ENCODE measurements around the gene ADGRV1.

Gene ADGRV1

GRCh38 chr5:90740244-90740799 is 181.7 kb downstream of the ADGRV1 start:
- H3K27me3 ChIP-seq (ENCODE audit: insufficient read depth, low read length), result no peaks in the 10 kb centered on the region
- no peak overlapping the region for H2BK12ac ChIP-seq (ENCODE audit: low read length)
- no CpG with 5 or more reads among the region's 4 CpGs for WGBS (ENCODE audit: extremely low coverage, insufficient coverage, insufficient read length)
- no peaks in the 10 kb centered on the region for H3K36me3 ChIP-seq (ENCODE audit: control insufficient read depth in 1 of 2, insufficient read depth in 2 of 2, low read length in 2 of 2)
- H4K8ac ChIP-seq (ENCODE audit: low read depth, low read length), result no peak overlapping the region
- no peak overlapping the region for H2AFZ ChIP-seq (ENCODE audit: insufficient read depth, low read length, poor library complexity)
- H3K9me3 ChIP-seq (ENCODE audit: insufficient read depth, low read depth, low read length), result peaks cover 2% of the 10 kb centered on the region
- H4K12ac ChIP-seq (ENCODE audit: low read depth, low read length), result no peak overlapping the region
- no peak overlapping the region for H3K4me3 ChIP-seq (ENCODE audit: low read depth, low read length)
- no peak overlapping the region for H3K4ac ChIP-seq (ENCODE audit: low read depth, low read length)
- no peak overlapping the region for H3K27ac ChIP-seq (ENCODE audit: low read depth, low read length)
- no peak overlapping the region for H2BK5ac ChIP-seq (ENCODE audit: low read depth, low read length, poor library complexity)
- H3K9ac ChIP-seq (ENCODE audit: low read length), result no peak overlapping the region
- H3K4me2 ChIP-seq (ENCODE audit: low read length), result no peak overlapping the region
- no peak overlapping the region for H2BK120ac ChIP-seq (ENCODE audit: insufficient read depth, low read length, poor library complexity)
- DNase-seq, result no peak
- H3K79me2 ChIP-seq (ENCODE audit: control insufficient read depth, insufficient read depth, low read length, poor library complexity), result no peaks in the 10 kb centered on the region
- no peaks in the 10 kb centered on the region for H3K79me1 ChIP-seq (ENCODE audit: low read length)
- H3K4me1 ChIP-seq (ENCODE audit: control insufficient read depth in 1 of 2, insufficient read depth in 2 of 2, low read length in 2 of 2), result no peaks in the 10 kb centered on the region
- no peak overlapping the region for H3K14ac ChIP-seq (ENCODE audit: low read length)
- H2AK5ac ChIP-seq (ENCODE audit: low read length), result no peak overlapping the region
- no peak overlapping the region for H3K18ac ChIP-seq (ENCODE audit: low read length)
- no peak overlapping the region for H3K23ac ChIP-seq (ENCODE audit: low read length)
- no peak overlapping the region for H4K91ac ChIP-seq (ENCODE audit: low read depth, low read length)

GRCh38 chr5:90741022-90741564 is 182.5 kb downstream of the ADGRV1 start:
- H3K14ac ChIP-seq (ENCODE audit: low read length), result no peak overlapping the region
- H2AFZ ChIP-seq (ENCODE audit: insufficient read depth, low read length, poor library complexity), result no peak overlapping the region
- no CpG with 5 or more reads among the region's 2 CpGs for WGBS (ENCODE audit: extremely low coverage, insufficient coverage, insufficient read length)

GRCh38 chr5:90746119-90746518 is 187.5 kb downstream of the ADGRV1 start:
- Histone ChIP-seq H2AFZ (ENCODE audit: insufficient read depth, low read length, poor library complexity) (no peak overlapping the region), H3K79me1 (ENCODE audit: low read length) (no peaks in the 10 kb centered on the region)
- no CpG with 5 or more reads among the region's 1 CpG for WGBS (ENCODE audit: extremely low coverage, insufficient coverage, insufficient read length)

More at GRCh38 chr5:90741022-90741564, 182.5 kb downstream of the ADGRV1 start:
- Histone ChIP-seq H3K27ac (ENCODE audit: low read depth, low read length) (no peak overlapping the region), H3K9me3 (ENCODE audit: insufficient read depth, low read depth, low read length) (peaks cover 2% of the 10 kb centered on the region), H3K4me2 (ENCODE audit: low read length) (no peak overlapping the region), H4K12ac (ENCODE audit: low read depth, low read length) (no peak overlapping the region), H3K79me1 (ENCODE audit: low read length) (no peaks in the 10 kb centered on the region), H2BK12ac (ENCODE audit: low read length) (no peak overlapping the region), H3K23ac (ENCODE audit: low read length) (no peak overlapping the region), H3K27me3 (ENCODE audit: insufficient read depth, low read length) (no peaks in the 10 kb centered on the region), H3K9ac (ENCODE audit: low read length) (no peak overlapping the region), H3K79me2 (ENCODE audit: control insufficient read depth, insufficient read depth, low read length, poor library complexity) (no peaks in the 10 kb centered on the region), H2BK5ac (ENCODE audit: low read depth, low read length, poor library complexity) (no peak overlapping the region), H3K4me3 (ENCODE audit: low read depth, low read length) (no peak overlapping the region), H3K4me1 (ENCODE audit: control insufficient read depth in 1 of 2, insufficient read depth in 2 of 2, low read length in 2 of 2) (no peaks in the 10 kb centered on the region), H3K4ac (ENCODE audit: low read depth, low read length) (no peak overlapping the region), H3K18ac (ENCODE audit: low read length) (no peak overlapping the region), H2BK120ac (ENCODE audit: insufficient read depth, low read length, poor library complexity) (no peak overlapping the region), H4K91ac (ENCODE audit: low read depth, low read length) (no peak overlapping the region), H4K8ac (ENCODE audit: low read depth, low read length) (no peak overlapping the region), H3K36me3 (ENCODE audit: control insufficient read depth in 1 of 2, insufficient read depth in 2 of 2, low read length in 2 of 2) (no peaks in the 10 kb centered on the region), H2AK5ac (ENCODE audit: low read length) (no peak overlapping the region)
- DNase-seq, result no peak

GRCh38 chr5:90747175-90747574 is 188.6 kb downstream of the ADGRV1 start:
- Histone ChIP-seq H3K9me3 (ENCODE audit: insufficient read depth, low read depth, low read length) (peaks cover 2% of the 10 kb centered on the region), H3K23ac (ENCODE audit: low read length) (no peak overlapping the region), H4K12ac (ENCODE audit: low read depth, low read length) (no peak overlapping the region), H3K4ac (ENCODE audit: low read depth, low read length) (no peak overlapping the region), H4K91ac (ENCODE audit: low read depth, low read length) (no peak overlapping the region), H3K79me1 (ENCODE audit: low read length) (no peaks in the 10 kb centered on the region), H3K4me1 (ENCODE audit: control insufficient read depth in 1 of 2, insufficient read depth in 2 of 2, low read length in 2 of 2) (no peaks in the 10 kb centered on the region), H2BK120ac (ENCODE audit: insufficient read depth, low read length, poor library complexity) (no peak overlapping the region), H2AK5ac (ENCODE audit: low read length) (no peak overlapping the region), H3K36me3 (ENCODE audit: control insufficient read depth in 1 of 2, insufficient read depth in 2 of 2, low read length in 2 of 2) (no peaks in the 10 kb centered on the region), H4K8ac (ENCODE audit: low read depth, low read length) (no peak overlapping the region), H3K27me3 (ENCODE audit: insufficient read depth, low read length) (no peaks in the 10 kb centered on the region), H3K18ac (ENCODE audit: low read length) (no peak overlapping the region), H3K4me2 (ENCODE audit: low read length) (no peak overlapping the region), H2BK5ac (ENCODE audit: low read depth, low read length, poor library complexity) (no peak overlapping the region), H2BK12ac (ENCODE audit: low read length) (no peak overlapping the region), H3K14ac (ENCODE audit: low read length) (no peak overlapping the region), H2AFZ (ENCODE audit: insufficient read depth, low read length, poor library complexity) (no peak overlapping the region), H3K9ac (ENCODE audit: low read length) (no peak overlapping the region), H3K79me2 (ENCODE audit: control insufficient read depth, insufficient read depth, low read length, poor library complexity) (no peaks in the 10 kb centered on the region), H3K4me3 (ENCODE audit: low read depth, low read length) (no peak overlapping the region), H3K27ac (ENCODE audit: low read depth, low read length) (no peak overlapping the region)
- no CpG with 5 or more reads among the region's 3 CpGs for WGBS (ENCODE audit: extremely low coverage, insufficient coverage, insufficient read length)
- no peak for DNase-seq

More at GRCh38 chr5:90746119-90746518, 187.5 kb downstream of the ADGRV1 start:
- Histone ChIP-seq H3K9ac (ENCODE audit: low read length) (no peak overlapping the region), H2BK12ac (ENCODE audit: low read length) (no peak overlapping the region), H4K91ac (ENCODE audit: low read depth, low read length) (no peak overlapping the region), H2AK5ac (ENCODE audit: low read length) (no peak overlapping the region), H3K9me3 (ENCODE audit: insufficient read depth, low read depth, low read length) (peaks cover 2% of the 10 kb centered on the region), H3K79me2 (ENCODE audit: control insufficient read depth, insufficient read depth, low read length, poor library complexity) (no peaks in the 10 kb centered on the region), H3K36me3 (ENCODE audit: control insufficient read depth in 1 of 2, insufficient read depth in 2 of 2, low read length in 2 of 2) (no peaks in the 10 kb centered on the region), H3K4ac (ENCODE audit: low read depth, low read length) (no peak overlapping the region), H3K27me3 (ENCODE audit: insufficient read depth, low read length) (no peaks in the 10 kb centered on the region), H3K23ac (ENCODE audit: low read length) (no peak overlapping the region), H2BK5ac (ENCODE audit: low read depth, low read length, poor library complexity) (no peak overlapping the region), H3K27ac (ENCODE audit: low read depth, low read length) (no peak overlapping the region), H3K14ac (ENCODE audit: low read length) (no peak overlapping the region), H3K18ac (ENCODE audit: low read length) (no peak overlapping the region), H4K12ac (ENCODE audit: low read depth, low read length) (no peak overlapping the region), H3K4me3 (ENCODE audit: low read depth, low read length) (no peak overlapping the region), H4K8ac (ENCODE audit: low read depth, low read length) (no peak overlapping the region), H3K4me1 (ENCODE audit: control insufficient read depth in 1 of 2, insufficient read depth in 2 of 2, low read length in 2 of 2) (no peaks in the 10 kb centered on the region), H2BK120ac (ENCODE audit: insufficient read depth, low read length, poor library complexity) (no peak overlapping the region), H3K4me2 (ENCODE audit: low read length) (no peak overlapping the region)
- DNase-seq, result no peak

Data from trophoblast cell (in vitro differentiated cells and primary cell).